Endothelial cell of umbilical vein (primary cell): ENCODE measurements around the gene BRSK2. TPM values are rescaled to one million over a fixed set of nuclear protein-coding genes. Genes with fewer than 3 reads are reported as not detected.

Experiments used
- BruUV-seq: library from RNA; stranded (reverse); fragments of 400-500 nt; replicated peaks from 2 replicates; lab custom pipeline; 2021; lab: Mats Ljungman, UMichigan
- CTCF ChIA-PET: fragments of 300-600, 350-600 bp; sonication (Branson Sonifier 250); formaldehyde crosslinking; loops from one replicate; lab custom pipeline; 2021; ENCODE audit warnings: antibody characterized with exemption, inconsistent platforms; lab: Charles Lee
- POLR2A ChIA-PET: fragments of 300-600, 350-600 bp; sonication (Branson Sonifier 250); formaldehyde crosslinking; loops from one replicate; lab custom pipeline; 2021; ENCODE audit warnings: antibody characterized with exemption, inconsistent platforms; lab: Charles Lee
- DNase-seq: peaks from one replicate; pipeline ENCODE4 v3.0.0-alpha.2; 2011; ENCODE audit warnings: low read depth, low spot score
- FAIRE-seq: peaks from 2 replicates; lab custom pipeline; 2011; peaks lifted over from hg19 to GRCh38; lab: Jason Lieb, UNC
- H2AFZ ChIP-seq: 2 replicates; pipeline ENCODE4 v1.6.0; 2012; ENCODE audit warnings: low read depth, low read length, control low read depth, inconsistent platforms
- H3K27ac ChIP-seq: 2 replicates; pipeline ENCODE4 v1.5.1; 2011; ENCODE audit warnings: low read depth, mild to moderate bottlenecking, control low read depth, low read length, moderate library complexity; ENCODE audit not compliant: insufficient read depth
- H3K27me3 ChIP-seq, 2 experiments: 2 replicates each; pipeline versions ENCODE4 v1.6.0 to v1.6.1; 2011; ENCODE audit warnings: low read length in 2 of 2, mixed read lengths in 1 of 2; ENCODE audit not compliant: control insufficient read depth in 2 of 2, insufficient read depth in 2 of 2
- H3K36me3 ChIP-seq, 2 experiments: 2 replicates in 1 of 2; 3 replicates in 1 of 2; pipeline ENCODE4 v1.5.1; 2011; ENCODE audit warnings: low read length in 2 of 2, mild to moderate bottlenecking in 1 of 2, moderate library complexity in 1 of 2; ENCODE audit not compliant: control insufficient read depth in 2 of 2, insufficient read depth in 2 of 2; ENCODE audit errors: extremely low read depth in 1 of 2
- H3K4me1 ChIP-seq: 3 replicates; pipeline ENCODE4 v1.5.1; 2011; ENCODE audit warnings: mild to moderate bottlenecking, low read length; ENCODE audit not compliant: control insufficient read depth, insufficient read depth; ENCODE audit errors: extremely low read depth
- H3K4me2 ChIP-seq: 2 replicates; pipeline ENCODE4 v1.6.1; 2011; ENCODE audit warnings: low read length, control low read depth, mixed read lengths; ENCODE audit not compliant: insufficient read depth
- H3K4me3 ChIP-seq, 3 experiments: fragments of 200-600 bp in 1 of 3; sonication (generic), shearing (Covaris generic) in 1 of 3; replicated peaks in 1 of 3; 2 replicates each; pipeline ENCODE4 v1.5.1; 2011 to 2016; ENCODE audit warnings: control low read depth in 3 of 3, low read length in 3 of 3, mild to moderate bottlenecking in 2 of 3, inconsistent platforms in 1 of 3, low read depth in 1 of 3, moderate library complexity in 1 of 3; ENCODE audit not compliant: insufficient read depth in 1 of 3
- H3K79me2 ChIP-seq: 2 replicates; pipeline ENCODE4 v1.6.0; 2012; ENCODE audit warnings: low read length, inconsistent platforms; ENCODE audit not compliant: control insufficient read depth, insufficient read depth
- H3K9ac ChIP-seq: replicated peaks from 2 replicates; pipeline ENCODE3; 2011; ENCODE audit warnings: low read length, control low read depth; ENCODE audit not compliant: insufficient read depth; ENCODE audit errors: extremely low read depth
- H3K9me1 ChIP-seq: replicated peaks from 3 replicates; pipeline ENCODE4 v1.6.0; 2011; ENCODE audit warnings: mild to moderate bottlenecking, low read length; ENCODE audit not compliant: control insufficient read depth, insufficient read depth; ENCODE audit errors: extremely low read depth
- H3K9me3 ChIP-seq: replicated peaks from 2 replicates; pipeline ENCODE4 v1.5.1; 2012; ENCODE audit warnings: low read length, inconsistent platforms; ENCODE audit not compliant: control insufficient read depth, insufficient read depth
- H4K20me1 ChIP-seq: replicated peaks from 2 replicates; pipeline ENCODE3; 2011; ENCODE audit warnings: mild to moderate bottlenecking, low read length; ENCODE audit not compliant: control insufficient read depth, insufficient read depth; ENCODE audit errors: extremely low read depth
- CTCF ChIP-seq, 2 donors: IDR thresholded peaks; 1 replicate in 1 of 2; 2 replicates in 1 of 2; pipeline ENCODE4 v1.5.1; 2011; ENCODE audit warnings: low read length in 2 of 2, mild to moderate bottlenecking in 2 of 2, moderate library complexity in 2 of 2, control low read depth in 1 of 2, inconsistent platforms in 1 of 2, low read depth in 1 of 2; ENCODE audit not compliant: insufficient read depth in 1 of 2; ENCODE audit errors: extremely low read depth in 1 of 2
- GATA2 ChIP-seq: IDR thresholded peaks from 2 replicates; pipeline ENCODE4 v1.7.0; 2011; ENCODE audit warnings: low read depth, mild to moderate bottlenecking, moderate library complexity, mixed read lengths, low read length; ENCODE audit not compliant: insufficient read length, insufficient read depth
- JUN ChIP-seq: IDR thresholded peaks from 2 replicates; pipeline ENCODE4 v1.6.1; 2011; ENCODE audit warnings: borderline replicate concordance, low read depth; ENCODE audit not compliant: insufficient read length, insufficient read depth
- MYC ChIP-seq: IDR thresholded peaks from one replicate; pipeline ENCODE4 v1.6.1; 2011; ENCODE audit warnings: mild to moderate bottlenecking, low read depth, low read length
- POLR2A ChIP-seq: IDR thresholded peaks from 2 replicates; pipeline ENCODE4 v1.6.1; 2012; ENCODE audit warnings: low read depth, mild to moderate bottlenecking, control low read depth, low read length
- POLR2AphosphoS5 ChIP-seq: IDR thresholded peaks from 2 replicates; pipeline ENCODE4 v1.6.1; 2012; ENCODE audit warnings: low read depth, mild to moderate bottlenecking, control low read depth, low read length, moderate library complexity; ENCODE audit not compliant: insufficient read depth
- dilution Hi-C: fragments of 300-500 bp; cut with MboI; formaldehyde crosslinking; loops from one replicate; pipeline ENCODE4 v1.15.0; 2019; ENCODE audit warnings: low sequenced_read_pairs; ENCODE audit not compliant: extremely low pct_ligation_motif_present
- intact Hi-C: fragments of 100-400 bp; cut with micrococcal nuclease; formaldehyde crosslinking; loops from one replicate; pipeline ENCODE4 v1.10.0; 2022
- polyA plus RNA-seq, 4 experiments: library from polyadenylated mRNA; depleted of rRNA in 3 of 4; stranded (reverse) in 3 of 4; unstranded in 1 of 4; fragments of >200 nt; gene quantifications; 2 replicates each; pipeline versions ENCODE4 v1.2.1 to v1.2.3, GENCODE V29; 2011 to 2012; ENCODE audit warnings: missing spikeins in 1 of 4
- total RNA-seq: library from RNA; stranded (reverse); gene quantifications from 2 replicates; pipeline ENCODE4 v1.2.3, GENCODE V29; 2021

The BRSK2 gene
- total and polyA plus RNA-seq, 2 donors (not counting 3 experiments of a cell fraction or from before 2014, with no cell fraction given) = 0.08 to 0.20 TPM

- H3K79me2 ChIP-seq = no peaks in the 10 kb centered on the region
- no TSS peak for BruUV-seq
- no peak for FAIRE-seq
- H3K9ac ChIP-seq = no peak overlapping the region
- H3K9me1 ChIP-seq = no peaks in the 10 kb centered on the region
- H3K36me3 ChIP-seq = peaks cover 0 to 6% of the 10 kb centered on the region in 2 experiments
- H3K4me2 ChIP-seq = no peak overlapping the region
- TF ChIP-seq POLR2A = no peak
- TF ChIP-seq CTCF (IDR thresholded peaks at IDR 0.05; ENCODE audit: extremely low read depth in 1 of 2, insufficient read depth in 1 of 2, low read depth in 1 of 2, low read length in 2 of 2) = peak in 1 of 2 donors; percentile 4
- no peak for TF ChIP-seq MYC
- no peak overlapping the region for H3K27ac ChIP-seq
- no peaks in the 10 kb centered on the region for H3K9me3 ChIP-seq
- H4K20me1 ChIP-seq = no peaks in the 10 kb centered on the region
- DNase-seq = no peak
- POLR2A ChIA-PET = no interaction called here
- dilution Hi-C loops (no loop called here), intact Hi-C loops (no loop called here)
- no peak overlapping the region for H2AFZ ChIP-seq
- CTCF ChIA-PET = no interaction called here
- no peak overlapping the region for H3K4me3 ChIP-seq
- no peaks in the 10 kb centered on the region for H3K4me1 ChIP-seq
- no peaks in the 10 kb centered on the region for H3K27me3 ChIP-seq
These were observed 93.1 kb downstream of the BRSK2 start for GRCh38 chr11:1482581-1483444.

GRCh38 chr11:1483445-1483961 lies 93.8 kb downstream of the BRSK2 start:
- no peak overlapping the region for H3K9ac ChIP-seq
- dilution Hi-C loops (no loop called here), intact Hi-C loops (no loop called here)
- H3K27ac ChIP-seq = no peak overlapping the region
- no peaks in the 10 kb centered on the region for H3K9me3 ChIP-seq
- POLR2A ChIA-PET = no interaction called here
- H3K79me2 ChIP-seq = no peaks in the 10 kb centered on the region
- H3K4me3 ChIP-seq = no peak overlapping the region
- FAIRE-seq (no peak), DNase-seq (no peak)
- H3K4me2 ChIP-seq = no peak overlapping the region
- H2AFZ ChIP-seq = no peak overlapping the region
- H4K20me1 ChIP-seq = no peaks in the 10 kb centered on the region
- no peaks in the 10 kb centered on the region for H3K27me3 ChIP-seq
- peaks cover 0 to 6% of the 10 kb centered on the region in 2 experiments for H3K36me3 ChIP-seq
- TF ChIP-seq MYC = no peak
- TF ChIP-seq POLR2AphosphoS5 = no peak
- no peak for TF ChIP-seq GATA2
- TF ChIP-seq POLR2A = no peak
- TF ChIP-seq JUN = no peak
- no peaks in the 10 kb centered on the region for H3K4me1 ChIP-seq
- BruUV-seq = no TSS peak
- CTCF ChIA-PET = no interaction called here
- no peaks in the 10 kb centered on the region for H3K9me1 ChIP-seq
